Thoracic aorta (tissue), 2 donors: Measurements from ENCODE around the gene SLC35E2B. TPM values are rescaled to one million over a fixed set of nuclear protein-coding genes. Genes with fewer than 3 reads are reported as not detected.
"Not testable (repeated sequence)": the region's sequence is repeated elsewhere in the genome, so short reads cannot be mapped to it uniquely, and the experiment has no call there.

Experiments used
- ATAC-seq: fragments of 150-250 bp; one replicate; pipeline ENCODE4 v1.8.0; 2017; ENCODE audit warnings: low read depth; ENCODE audit not compliant: insufficient number of reproducible peaks, low FRiP score
- DNase-seq: peaks from one replicate; pipeline ENCODE4 v3.0.0-alpha.2; 2020; ENCODE audit warnings: low spot score
- H3K27ac ChIP-seq, 2 donors: fragments of 200-600 bp; sonication (generic); 1 replicate in 1 of 2; 2 replicates in 1 of 2; pipeline ENCODE4 v1.5.1; 2016; ENCODE audit warnings: mild to moderate bottlenecking in 2 of 2, moderate library complexity in 2 of 2
- H3K27me3 ChIP-seq: fragments of 200-600 bp; sonication (generic); replicated peaks from 2 replicates; pipeline ENCODE4 v1.6.0; 2016; ENCODE audit warnings: mild to moderate bottlenecking; ENCODE audit not compliant: insufficient read depth
- H3K36me3 ChIP-seq: fragments of 200-600 bp; sonication (generic); one replicate; pipeline ENCODE4 v1.5.1; 2016
- H3K4me1 ChIP-seq, 2 donors: fragments of 200-600 bp; sonication (generic); 1 replicate in 1 of 2; 2 replicates in 1 of 2; pipeline versions ENCODE4 v1.5.1 to v1.6.0; 2016; ENCODE audit warnings: low read depth in 2 of 2, mild to moderate bottlenecking in 1 of 2; ENCODE audit not compliant: control insufficient read depth in 1 of 2
- H3K4me3 ChIP-seq: fragments of 200-600 bp; sonication (generic); 2 replicates; pipeline ENCODE4 v1.5.1; 2016; ENCODE audit warnings: mild to moderate bottlenecking
- H3K9me3 ChIP-seq: fragments of 200-600 bp; sonication (generic); 2 replicates; pipeline ENCODE4 v1.5.1; 2016
- total RNA-seq, 2 donors: library from RNA; depleted of rRNA; stranded (reverse); fragments of >200 nt; gene quantifications; one replicate each; pipeline versions ENCODE4 v1.1.0 to v1.2.3, GENCODE V29; 2016
- TF ChIP-seq, protein P1 (sequence below): fragments of 200-600 bp; sonication (generic); IDR thresholded peaks from one replicate; pipeline ENCODE4 v1.5.1; 2019; ENCODE audit warnings: antibody characterized with exemption

Gene SLC35E2B
- total RNA-seq, 2 donors from 2014 or later = 37.2 to 48.3 TPM

DNA sequence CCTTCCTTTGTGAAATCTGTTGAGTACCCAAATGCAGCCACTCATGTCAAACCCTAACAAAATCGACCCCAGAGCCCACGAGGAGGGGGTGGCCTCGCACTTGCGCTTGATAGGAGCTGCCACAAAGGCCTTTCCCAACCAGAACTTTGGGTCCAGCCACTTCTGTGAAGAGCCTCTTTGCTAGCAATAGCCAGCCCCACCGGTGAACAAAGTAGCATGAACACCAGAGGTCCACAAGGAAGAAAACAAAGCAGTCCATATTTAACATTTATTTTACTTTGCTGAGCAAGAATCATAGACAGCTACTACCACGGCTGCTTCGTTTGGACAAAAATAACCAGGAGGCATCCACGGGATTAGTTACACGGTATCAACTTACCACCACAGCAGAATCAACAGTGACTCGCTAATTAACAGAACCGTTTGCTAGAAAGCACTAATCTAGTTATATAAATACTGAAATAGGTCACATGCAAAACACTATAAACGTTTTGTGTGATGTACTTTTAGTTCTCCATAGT is 34.6 kb upstream of the SLC35E2B start:
- not testable (repeated sequence) for H3K27me3 ChIP-seq, DNase-seq, H3K27ac ChIP-seq, H3K9me3 ChIP-seq, H3K36me3 ChIP-seq, H3K4me1 ChIP-seq, ATAC-seq, H3K4me3 ChIP-seq

DNA sequence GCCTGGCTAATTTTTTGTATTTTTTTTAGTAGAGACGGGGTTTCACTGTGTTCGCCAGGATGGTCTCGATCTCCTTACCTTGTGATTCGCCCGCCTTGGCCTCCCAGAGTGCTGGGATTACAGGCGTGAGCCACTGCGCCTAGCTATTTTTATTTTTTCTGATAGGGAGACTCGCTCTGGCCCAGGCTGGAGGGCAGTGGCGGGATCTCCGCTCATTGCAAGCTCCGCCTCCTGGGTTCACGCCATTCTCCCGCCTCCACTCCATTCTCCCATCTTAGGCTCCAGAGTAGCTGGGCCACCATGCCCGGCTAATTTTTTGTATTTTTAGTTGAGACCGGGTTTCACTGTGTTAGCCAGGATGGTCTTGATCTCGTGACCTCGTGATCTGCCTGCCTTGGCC is 33.5 kb upstream of the SLC35E2B start:
- H3K27me3 ChIP-seq = not testable (repeated sequence)

DNA sequence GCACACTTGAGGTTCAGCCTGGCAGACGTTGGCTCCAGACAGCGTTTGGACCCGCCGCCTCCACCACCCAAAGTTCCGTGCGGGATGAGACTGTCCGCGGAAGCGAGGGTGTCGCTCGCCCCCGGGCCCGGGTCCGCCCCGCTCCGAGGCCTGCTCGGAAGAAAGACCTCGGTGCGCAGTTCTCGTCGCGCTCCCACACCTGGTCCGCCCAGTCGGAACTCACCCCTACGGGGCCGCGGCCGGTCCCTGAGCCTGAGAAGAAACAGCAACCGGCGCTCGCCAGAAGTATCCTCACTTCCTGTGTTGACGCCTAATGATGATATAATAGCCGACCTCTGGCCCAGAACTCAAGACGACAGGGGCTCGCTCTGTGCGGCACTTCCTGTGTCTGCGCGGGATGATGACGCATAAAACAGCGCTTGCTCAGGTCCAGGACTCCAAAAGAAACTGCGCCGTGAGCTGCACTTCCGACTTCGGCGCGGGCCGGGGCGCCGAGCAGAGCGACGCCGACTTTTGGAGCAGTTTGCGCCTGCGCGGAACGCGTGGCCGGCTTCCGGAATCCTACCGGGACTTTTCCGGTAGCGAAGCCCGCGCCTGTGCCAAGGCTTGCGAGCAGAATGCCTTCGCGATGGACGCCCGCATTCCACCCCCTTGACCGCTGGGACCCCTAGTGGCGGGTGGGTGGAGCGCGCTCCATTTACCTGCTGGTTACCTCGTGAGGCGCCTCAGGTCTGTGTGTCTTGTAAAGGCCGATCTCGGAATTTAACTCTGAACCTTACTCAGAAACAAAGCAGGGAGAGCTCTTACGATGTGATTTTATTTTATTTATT is 31.7 kb upstream of the SLC35E2B start, which contains the start of gene CDK11A:
Gene CDK11A (minus strand): TSS at position 323 of the 830 bp plus-strand sequence. CDS start 1,539 bp downstream, outside the sequence.
- ATAC-seq = peak; percentile 98

More for the DNA sequence above, 33.5 kb upstream of the SLC35E2B start:
- H3K36me3 ChIP-seq, H3K9me3 ChIP-seq, H3K4me3 ChIP-seq, H3K4me1 ChIP-seq, ATAC-seq, H3K27ac ChIP-seq, DNase-seq: not testable (repeated sequence)

DNA sequence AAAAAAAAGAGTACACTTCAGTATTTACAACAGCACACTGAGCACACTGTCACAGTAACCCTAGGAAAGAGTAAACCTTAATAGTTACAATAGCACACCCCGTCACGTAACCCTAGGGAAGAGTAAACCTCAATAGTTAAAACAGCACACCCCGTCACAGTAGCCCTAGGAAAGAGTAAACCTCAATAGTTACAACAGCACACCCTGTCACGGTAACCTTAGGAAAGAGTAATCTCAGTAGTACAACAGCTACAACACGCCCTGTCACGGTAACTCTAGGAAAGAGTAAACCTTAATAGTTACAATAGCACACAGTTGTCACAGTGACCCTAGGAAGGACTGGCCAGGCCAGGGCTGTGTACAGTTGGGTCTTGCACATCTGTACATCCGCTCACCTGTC is 28.6 kb upstream of the SLC35E2B start:
- DNase-seq = no peak
- Histone ChIP-seq H3K9me3 (no peaks in the 10 kb centered on the region), H3K27me3 (no peaks in the 10 kb centered on the region), H3K27ac (no peak overlapping the region), H3K4me1 (peaks cover 0 to 3% of the 10 kb centered on the region in 2 donors), H3K4me3 (no peak overlapping the region), H3K36me3 (peaks cover 23% of the 10 kb centered on the region)
- no peak for ATAC-seq
- TF ChIP-seq, protein P1, sequence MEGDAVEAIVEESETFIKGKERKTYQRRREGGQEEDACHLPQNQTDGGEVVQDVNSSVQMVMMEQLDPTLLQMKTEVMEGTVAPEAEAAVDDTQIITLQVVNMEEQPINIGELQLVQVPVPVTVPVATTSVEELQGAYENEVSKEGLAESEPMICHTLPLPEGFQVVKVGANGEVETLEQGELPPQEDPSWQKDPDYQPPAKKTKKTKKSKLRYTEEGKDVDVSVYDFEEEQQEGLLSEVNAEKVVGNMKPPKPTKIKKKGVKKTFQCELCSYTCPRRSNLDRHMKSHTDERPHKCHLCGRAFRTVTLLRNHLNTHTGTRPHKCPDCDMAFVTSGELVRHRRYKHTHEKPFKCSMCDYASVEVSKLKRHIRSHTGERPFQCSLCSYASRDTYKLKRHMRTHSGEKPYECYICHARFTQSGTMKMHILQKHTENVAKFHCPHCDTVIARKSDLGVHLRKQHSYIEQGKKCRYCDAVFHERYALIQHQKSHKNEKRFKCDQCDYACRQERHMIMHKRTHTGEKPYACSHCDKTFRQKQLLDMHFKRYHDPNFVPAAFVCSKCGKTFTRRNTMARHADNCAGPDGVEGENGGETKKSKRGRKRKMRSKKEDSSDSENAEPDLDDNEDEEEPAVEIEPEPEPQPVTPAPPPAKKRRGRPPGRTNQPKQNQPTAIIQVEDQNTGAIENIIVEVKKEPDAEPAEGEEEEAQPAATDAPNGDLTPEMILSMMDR = no peak

More for the DNA sequence above, 31.7 kb upstream of the SLC35E2B start, which contains the start of gene CDK11A:
- peak within 1 kb of the TSS; percentile 93 for H3K27ac ChIP-seq
- peak; percentile 95 for DNase-seq
- H3K4me1 ChIP-seq, H3K27me3 ChIP-seq, H3K9me3 ChIP-seq: not testable (repeated sequence)
- H3K4me3 ChIP-seq = peak within 1 kb of the TSS; percentile 81
- TF ChIP-seq, protein P1 = peak; percentile 36
- peaks cover 14% of the 10 kb centered on the region for H3K36me3 ChIP-seq

DNA sequence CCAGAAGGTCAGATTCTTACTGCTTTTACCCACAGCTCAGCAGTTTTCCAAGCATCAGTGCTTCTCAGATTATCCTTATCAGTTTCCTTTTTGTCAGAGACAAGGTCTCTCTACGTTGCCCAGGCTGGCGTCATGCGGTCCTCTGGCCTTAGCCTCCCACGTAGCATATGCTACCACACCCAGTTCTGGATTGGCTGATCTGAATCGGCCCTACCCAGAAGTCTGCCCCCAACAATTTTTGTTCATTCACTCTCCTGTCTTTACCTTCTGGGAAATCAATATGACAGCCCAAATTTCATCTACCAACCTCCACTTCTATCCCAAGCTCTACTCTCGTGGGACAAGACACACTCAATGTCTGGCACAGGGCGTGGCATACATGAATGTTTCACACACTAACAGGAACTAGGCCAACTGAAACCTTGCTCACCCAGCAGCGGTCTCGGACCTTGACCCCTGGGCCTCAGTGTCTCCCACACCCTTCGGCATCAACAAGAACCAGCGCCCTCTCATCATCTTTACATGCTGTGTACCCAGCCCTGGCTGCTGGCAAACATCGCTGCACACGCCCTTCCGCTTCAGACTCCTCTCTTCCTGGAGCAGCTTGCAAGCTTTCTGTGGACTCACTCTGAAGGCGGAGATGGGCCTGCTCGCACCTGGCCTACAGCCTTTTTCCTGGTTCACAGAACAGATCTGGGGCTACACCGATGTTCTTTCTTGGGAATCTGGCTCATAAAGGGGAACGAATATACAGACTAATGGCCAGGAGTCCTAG is 22.7 kb upstream of the SLC35E2B start:
- not testable (repeated sequence) for H3K4me3 ChIP-seq, ATAC-seq, H3K27ac ChIP-seq, H3K9me3 ChIP-seq, H3K4me1 ChIP-seq, H3K27me3 ChIP-seq, DNase-seq
- H3K36me3 ChIP-seq = peaks cover 15% of the 10 kb centered on the region

DNA sequence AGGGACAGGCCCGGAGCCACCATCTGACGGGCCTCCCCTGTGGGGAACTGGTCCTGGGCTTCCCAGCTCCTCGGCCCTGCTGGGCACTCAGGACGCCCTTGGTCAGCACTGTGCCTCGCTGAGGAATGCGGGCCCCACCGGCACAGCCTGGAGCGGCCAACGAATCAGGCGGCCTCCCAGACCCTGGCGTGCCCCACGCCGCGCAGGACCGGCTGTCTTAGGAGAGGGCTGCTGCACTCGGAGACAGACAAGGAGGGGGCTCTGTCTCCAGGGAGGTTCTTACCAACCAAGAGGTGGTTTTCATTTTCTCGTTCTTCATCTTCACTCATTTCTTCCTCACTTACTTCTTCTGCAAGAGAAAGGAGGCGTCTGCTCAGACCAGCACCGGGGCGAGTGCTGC is 15.3 kb upstream of the SLC35E2B start:
- not testable (repeated sequence) for H3K27ac ChIP-seq, H3K27me3 ChIP-seq, H3K36me3 ChIP-seq, H3K4me3 ChIP-seq, ATAC-seq, H3K4me1 ChIP-seq, H3K9me3 ChIP-seq, DNase-seq

DNA sequence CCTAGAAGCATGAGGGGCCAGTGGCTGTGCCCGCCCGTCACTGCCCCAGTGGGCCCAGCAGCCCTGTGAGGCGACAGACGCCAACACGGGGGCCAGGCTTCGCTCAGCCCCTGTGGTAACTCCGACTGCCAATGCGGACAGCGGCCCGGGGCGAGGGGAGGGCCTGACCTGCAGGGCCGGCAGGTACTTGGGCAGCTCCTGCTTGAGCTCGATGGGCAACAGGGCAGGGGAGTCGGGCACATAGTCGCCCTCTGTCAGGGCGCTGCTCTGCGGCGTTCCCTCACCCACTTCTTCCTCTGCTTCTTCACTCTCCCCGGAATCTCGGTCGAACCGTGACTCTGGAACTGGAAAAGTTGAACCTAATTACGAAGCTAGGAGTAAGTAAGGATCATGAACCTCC is 14.6 kb upstream of the SLC35E2B start:
- not testable (repeated sequence) for ATAC-seq, H3K4me1 ChIP-seq, H3K9me3 ChIP-seq, DNase-seq, H3K36me3 ChIP-seq, H3K4me3 ChIP-seq, H3K27me3 ChIP-seq, H3K27ac ChIP-seq

DNA sequence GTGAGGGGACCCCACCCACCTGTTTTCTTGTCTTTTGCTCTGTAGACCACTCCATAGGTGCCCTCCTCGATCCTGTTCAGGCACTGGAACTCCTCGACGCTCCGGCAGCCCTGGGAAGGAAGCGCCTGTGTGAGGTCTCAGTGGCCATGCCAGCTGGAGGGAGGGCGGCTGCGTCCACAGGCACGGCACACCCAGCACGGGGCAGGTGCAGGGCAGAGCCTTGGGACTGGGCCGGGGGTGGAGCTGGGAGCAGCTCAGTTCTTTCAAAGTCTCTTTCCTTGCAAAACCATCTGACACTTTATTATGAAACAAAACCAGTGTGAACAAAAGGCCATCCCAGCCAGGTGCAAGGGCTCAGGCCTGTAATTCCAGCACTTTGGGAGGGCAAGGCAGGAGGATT is 13.0 kb upstream of the SLC35E2B start:
- H3K27me3 ChIP-seq, DNase-seq, H3K9me3 ChIP-seq, H3K4me1 ChIP-seq, H3K27ac ChIP-seq, H3K4me3 ChIP-seq, H3K36me3 ChIP-seq, ATAC-seq: not testable (repeated sequence)

DNA sequence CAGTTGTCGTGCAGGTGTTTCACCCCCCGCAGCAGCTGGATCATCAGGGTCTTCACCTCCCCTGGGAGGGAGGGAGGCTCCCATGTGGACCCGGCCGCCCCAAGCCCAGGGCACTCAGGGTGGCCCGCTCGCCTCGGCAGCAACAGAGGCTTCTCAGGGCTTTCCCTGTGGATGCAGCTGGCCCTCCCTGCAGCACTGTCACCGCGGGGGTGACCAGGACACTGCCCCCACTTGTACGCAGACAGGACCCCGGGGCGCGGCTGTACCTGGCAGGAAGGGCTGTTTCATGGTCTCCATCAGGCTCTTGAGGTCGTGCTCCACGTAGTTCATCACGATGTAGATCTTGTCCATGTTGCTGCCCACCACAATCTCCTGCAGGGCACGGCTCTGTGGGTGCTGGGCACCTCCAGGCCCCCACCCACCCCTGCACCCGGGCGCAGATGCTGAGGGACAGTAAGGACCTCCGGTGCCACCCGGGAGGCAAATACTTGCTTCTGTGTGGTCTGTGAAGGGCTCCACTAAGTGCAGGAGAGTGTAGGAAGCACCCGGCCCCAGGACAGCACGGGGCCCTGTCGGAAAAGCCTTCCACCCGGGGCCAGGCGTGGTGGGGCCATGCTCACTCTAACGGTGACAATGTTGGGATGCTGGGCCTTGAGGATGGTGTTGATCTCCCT is 11.8 kb upstream of the SLC35E2B start:
- not testable (repeated sequence) for DNase-seq, H3K4me1 ChIP-seq, H3K4me3 ChIP-seq, H3K36me3 ChIP-seq, H3K27me3 ChIP-seq, H3K27ac ChIP-seq, ATAC-seq, H3K9me3 ChIP-seq
